Central memory CD4-positive, alpha-beta T cell (primary cell): Measurements from ENCODE around the gene ENKUR.
"Not testable (repeated sequence)": the region's sequence is repeated elsewhere in the genome, so short reads cannot be mapped to it uniquely, and the experiment has no call there.

Source experiments
- DNase-seq: peaks from one replicate; pipeline ENCODE4 v3.0.0; 2022

Gene ENKUR

DNA sequence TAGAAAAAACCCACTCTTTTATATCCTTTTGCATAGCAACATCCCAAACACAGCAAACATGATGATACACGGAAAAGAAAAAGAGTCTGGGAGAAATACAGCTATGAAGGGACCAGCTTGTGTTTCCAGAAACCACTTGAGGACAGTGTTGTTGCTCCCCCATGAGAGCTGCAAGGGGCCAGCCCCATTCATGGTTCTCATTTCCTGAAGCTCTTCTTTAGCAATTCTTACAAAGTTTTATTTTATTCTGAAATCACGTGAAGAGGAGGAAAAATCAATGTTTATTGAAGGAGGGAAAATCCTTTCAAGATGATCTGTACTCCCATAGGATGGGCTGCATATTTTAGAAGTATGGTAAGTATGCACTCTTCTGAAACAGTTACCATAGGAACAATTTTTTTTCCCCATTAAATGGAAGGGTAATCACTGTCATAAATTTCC is 46.1 kb downstream of the ENKUR start:
- DNase-seq: no peak

DNA sequence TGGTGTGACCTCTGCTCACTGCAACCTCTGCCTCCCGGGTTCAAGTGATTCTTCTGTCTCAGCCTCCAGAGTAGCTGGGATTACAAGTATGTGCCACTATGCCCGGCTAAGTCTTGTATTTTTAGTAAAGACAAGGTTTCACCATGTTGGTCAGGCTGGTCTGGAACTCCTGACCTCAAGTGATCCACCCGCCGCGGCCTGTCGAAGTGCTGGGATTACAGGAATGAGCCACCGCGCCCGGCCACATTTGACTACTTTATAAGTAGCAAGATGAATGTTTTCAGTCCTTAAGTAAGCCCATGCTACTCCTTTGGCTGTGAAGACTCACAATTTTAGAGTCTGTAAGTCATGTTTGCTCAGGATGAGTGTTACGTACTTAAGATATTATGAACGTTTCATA is 47.0 kb downstream of the ENKUR start:
- not testable (repeated sequence) for DNase-seq

DNA sequence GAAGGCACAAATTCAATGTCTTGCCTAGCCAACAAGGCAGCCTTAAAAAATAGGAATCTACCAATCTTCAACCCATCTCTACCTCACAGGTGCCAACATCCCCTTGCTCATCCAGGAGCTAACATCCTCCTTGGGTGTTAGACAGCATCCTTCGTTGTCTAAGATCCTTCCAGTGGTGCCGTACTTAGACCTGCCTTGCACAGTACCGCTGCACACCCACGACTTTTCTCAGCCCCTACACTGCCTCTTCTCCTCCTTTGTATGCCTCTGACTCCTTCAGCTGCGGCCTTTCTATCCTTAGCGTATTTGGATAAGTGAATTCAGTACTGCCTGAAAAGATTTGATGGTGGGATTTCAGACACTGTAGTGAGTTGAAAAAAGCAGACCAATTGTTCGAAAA is 47.6 kb downstream of the ENKUR start:
- DNase-seq: no peak

DNA sequence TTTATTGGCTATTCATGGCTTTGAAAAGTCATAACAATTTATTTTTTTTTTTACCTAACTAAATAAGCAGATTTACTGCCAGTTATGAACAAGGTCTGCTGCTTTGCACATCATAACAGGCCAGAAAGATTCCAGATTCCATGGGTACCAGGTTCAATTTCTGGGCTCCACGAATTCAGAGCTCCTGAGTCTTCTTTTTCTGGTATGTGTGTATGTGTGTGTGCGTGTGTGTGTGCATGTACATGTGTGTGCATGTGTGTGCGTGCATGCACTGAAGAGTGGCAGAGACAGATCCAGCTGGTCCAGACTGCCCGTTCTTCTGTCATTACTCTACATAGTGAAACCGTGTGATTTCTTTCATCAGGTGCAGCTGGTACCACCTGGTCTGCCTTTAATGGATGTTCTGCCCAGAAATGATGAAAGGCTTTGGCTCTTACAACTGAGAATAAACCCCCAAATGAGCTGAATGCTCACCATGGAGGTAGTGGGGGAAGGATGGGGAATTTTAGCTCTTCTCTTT is 48.9 kb downstream of the ENKUR start:
- DNase-seq: no peak

DNA sequence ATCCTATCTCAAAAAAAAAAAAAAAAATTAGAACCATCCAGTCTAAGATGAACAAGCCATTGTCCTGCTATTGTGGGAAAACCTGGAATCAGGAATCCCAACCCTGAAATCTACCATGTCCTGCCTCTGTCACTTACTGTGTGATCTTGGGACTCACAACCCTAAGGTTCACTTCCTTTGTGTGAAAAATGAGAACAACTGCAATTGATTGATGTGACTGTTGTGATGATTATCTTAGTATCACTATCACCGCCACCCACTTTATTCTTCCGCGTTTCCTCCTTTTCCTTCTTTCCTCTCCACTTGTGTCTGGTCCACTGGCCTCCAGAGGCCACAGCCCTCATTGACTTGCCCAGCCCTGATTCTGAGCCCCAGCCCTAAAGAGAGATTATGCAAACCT is 50.9 kb downstream of the ENKUR start:
- DNase-seq: no peak

DNA sequence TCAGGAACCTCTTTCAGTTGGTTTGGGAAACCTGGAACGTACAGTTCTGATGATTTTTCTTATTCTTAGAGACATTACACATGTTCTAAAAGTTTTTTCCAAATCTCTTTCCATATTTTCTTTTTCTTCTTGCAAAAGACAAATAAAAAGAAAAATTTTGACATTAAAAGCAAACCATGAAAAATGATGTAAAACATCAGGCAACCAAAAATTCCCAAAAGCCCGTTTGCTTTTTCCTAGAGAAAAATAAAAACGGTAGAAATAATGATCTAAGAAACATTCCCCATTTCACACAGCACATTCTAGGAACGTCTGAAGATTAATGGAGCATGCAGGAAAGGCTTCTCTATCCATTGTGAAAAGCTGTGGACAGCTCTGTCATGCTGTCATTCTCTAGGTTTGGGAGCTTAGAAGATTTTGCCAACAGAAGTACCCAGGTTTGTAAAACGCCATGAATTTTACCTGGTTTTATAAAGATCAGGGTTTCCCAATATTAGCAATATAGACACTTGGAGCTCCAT is 52.4 kb downstream of the ENKUR start:
- DNase-seq: no peak

DNA sequence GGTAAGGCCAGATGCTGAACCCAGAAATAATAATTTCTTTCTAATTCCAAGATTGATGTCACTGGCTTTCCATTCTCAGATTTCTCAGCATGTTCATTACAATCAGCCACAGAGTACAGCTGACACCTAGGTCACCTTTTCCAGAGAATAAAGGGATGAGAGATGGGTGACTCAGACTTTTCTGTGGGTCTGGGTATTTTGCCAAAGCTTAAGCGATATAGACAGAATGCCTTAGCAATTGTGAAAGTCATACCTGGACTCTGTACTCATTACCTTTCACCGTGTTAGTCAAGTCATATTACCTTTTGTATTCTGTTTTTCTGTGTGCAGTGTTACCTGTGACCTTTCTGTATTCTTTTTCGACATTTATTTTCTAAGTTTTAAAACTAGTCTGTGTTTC is 53.0 kb downstream of the ENKUR start:
- DNase-seq: no peak

DNA sequence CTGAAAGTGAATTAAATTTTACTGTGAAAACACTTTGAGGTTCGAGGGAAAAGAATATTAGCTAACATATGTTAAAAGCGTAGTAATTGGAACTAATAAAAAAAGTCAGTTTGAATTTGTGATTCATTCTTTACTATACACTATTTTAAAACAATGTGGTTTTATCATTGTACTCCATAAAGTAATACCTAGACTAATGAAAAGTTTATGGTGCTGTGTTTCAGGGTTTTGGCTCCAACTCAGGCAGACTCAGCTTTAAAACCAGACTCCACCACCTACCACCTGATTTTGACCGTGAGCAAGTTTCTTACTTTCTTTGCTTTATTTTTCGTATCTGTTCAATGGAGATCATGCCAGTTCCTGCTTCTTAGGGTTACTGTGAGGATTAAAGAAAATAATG is 54.4 kb downstream of the ENKUR start:
- no peak for DNase-seq

DNA sequence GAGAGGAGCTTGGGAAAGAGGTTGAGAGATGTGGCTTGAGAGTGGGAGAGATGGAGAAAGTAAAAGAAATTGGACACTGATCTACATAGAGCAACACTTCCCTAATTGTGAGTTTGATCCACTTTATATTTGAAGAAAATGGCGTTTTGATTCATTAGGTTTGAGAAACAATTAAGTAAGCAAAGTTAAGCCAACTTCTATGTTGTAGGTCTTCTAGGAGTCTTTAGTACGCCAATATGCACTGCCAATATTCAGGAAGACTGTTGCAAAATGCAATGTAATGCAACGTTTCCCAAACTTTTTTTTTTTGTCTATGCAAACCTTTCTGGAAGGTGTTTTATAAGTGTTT is 56.6 kb downstream of the ENKUR start:
- DNase-seq: no peak

DNA sequence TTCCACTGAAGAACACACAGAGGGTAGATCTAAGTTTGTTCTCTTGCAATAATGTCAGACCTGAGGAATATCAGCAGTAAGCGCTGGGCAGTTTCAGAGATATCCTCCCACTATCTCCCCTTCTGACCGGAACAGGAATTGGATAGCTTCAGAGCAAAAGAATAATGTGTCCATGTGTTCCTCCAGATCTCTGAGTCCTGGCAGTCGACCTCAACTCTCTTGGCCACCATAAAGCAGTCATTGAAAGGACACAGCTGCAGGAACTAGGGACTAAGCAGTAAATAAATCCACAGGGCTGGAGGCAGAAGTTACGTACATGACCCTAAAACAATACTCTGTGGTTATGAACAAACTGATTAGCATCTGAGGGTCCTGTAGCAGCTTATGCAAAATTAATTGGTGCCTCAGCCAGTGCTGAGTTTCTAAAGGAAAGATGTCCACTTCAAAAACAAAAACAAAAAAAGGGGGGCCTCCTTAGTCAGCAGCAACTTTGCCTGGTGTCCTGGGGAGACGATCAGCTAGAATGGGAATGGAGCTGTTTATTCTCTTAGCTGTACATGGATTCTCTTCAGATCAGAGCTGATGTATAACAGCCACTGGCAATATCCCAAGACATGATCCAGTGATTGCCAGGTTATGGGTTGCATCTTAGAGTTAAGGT is 57.1 kb downstream of the ENKUR start:
- no peak for DNase-seq

DNA sequence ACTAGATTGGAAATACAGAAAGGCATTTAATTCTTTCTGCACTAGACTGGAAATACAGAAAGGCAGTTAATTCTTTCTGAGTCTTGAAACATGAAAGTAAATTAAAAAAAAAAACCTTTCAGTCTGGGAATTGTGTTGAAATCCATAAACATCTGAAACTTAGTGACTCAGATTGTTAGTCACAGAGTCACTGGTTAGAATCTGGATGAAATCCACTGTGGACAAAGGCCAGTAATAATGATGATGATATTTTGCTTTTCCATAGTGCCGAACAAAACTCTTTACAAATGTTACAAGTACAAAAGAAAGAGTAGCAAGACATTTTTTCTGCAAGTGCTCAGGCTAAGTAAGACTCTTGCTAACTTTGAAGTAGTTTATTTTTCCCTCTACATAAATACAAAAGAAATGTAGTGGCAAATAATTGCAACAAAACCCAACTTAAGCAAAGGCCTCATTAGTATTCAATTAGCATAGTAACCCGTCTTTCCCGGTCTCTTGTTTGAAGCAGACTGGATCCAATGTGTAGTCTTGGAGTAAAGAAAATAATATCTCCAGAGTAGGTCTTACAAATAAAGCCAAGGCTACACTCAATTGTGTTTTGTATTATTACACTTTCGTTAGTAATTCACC is 57.8 kb downstream of the ENKUR start:
- no peak for DNase-seq

DNA sequence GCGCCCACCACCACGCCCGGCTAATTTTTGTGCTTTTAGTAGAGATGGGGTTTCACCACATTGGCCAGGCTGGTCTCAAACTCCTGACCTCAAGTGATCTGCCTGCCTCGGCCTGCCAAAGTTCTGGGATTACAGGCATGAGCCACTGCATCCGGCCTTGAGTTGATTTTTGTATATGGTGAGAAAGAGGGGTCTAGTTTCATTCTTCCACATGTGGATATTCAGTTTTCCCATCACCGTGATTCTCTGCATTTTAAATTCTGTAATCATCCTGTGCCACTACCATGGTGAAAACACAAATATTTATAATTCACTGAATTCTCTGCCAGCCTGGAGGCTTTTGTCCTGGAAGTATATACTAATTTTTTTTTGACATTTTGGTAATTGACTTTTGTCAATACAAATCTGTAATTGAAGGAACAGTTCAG is 58.3 kb downstream of the ENKUR start:
- DNase-seq: not testable (repeated sequence)

DNA sequence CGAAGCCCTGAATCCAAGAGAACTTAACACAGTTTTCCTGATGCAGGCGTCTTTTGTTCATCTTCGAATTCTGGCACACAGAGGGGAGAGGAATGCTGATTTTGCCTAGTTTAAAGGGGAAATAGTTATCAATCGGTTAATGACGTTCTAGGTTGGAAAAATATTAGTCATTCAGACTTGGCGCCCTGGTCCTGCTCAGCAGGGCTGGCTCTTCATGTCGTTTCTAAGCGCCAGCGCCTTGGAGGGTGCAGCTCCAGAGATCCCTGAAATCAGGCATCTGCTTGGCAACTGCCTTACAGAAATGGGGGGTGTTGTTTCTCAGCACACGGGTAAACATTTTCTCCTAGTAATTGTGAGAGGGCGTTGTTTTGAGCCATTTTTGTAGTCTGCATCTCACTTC is 62.3 kb downstream of the ENKUR start:
- DNase-seq: no peak

DNA sequence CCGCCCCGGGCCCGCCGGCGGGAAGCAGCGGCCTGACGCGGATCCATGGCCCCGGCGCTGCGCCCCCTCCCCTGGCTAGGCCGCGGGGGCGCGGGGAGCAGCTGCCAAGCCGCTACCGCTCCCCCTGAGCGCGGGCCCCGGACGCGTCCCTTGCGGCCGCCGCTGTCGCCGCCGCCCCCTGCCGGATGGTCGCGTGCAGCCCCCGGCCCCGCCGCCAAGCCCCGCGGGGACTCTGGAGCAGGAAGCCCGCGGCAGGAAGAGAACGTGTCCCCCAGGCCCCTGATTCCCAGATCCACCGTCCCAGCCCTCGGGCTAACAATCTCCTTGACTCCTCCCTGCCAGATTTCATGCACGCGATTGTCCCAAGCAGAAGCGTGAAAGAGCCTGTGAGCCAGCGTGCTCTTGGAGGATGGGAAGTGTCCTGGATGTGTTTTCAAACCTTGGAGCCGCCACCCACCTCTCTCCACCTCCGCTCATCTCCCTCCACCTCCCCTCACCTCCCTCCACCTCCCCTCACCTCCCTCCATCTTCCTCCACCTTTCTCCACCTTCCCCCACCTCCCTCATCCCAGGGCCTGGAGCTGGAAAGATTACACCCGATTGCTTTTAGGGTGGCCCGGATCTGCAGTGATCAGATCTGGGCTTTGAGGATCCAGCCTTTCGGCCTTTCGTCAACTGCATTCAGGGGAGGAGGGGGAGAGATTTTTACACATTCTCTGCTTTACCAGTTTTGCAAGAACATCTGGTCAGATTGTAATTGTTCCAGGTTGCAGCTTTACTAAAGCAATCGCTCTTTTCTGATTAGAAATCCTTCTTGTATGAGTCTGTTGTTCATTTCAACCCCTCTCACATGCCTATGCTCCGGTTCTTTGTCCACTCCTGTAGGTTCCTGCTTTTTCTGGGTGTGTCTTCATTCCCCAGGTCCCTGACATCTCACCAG is 63.0 kb downstream of the ENKUR start:
- DNase-seq: peak; percentile 47

DNA sequence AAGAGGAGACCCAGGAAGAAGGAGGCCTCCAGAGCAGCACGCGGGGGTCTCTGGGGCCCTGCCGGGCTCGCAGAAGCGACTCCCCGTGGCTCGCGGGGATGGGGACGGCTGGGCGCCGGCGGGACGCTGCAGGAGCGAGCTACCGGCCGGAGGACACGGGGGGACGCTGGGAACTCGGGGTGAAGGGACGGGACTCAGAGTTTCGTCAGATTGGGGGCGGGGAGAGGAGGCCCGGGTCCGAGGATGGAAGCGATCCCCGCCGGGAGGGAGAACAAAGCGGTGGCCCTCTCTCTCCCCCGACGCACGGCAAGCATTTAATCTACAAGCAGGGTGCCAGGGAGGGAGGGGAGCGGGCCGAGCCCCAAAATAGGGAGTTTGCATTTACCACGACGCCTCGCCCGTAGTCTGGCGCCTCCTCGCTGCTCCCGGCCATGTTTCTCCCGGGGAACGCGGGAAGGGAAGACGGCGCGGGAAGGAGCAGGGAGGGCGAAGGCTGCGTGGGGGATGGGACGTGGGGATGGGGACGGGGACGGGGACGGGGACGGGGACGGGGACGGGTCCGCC is 63.7 kb downstream of the ENKUR start, which contains the start of gene PRTFDC1:
Gene PRTFDC1, minus strand, starts transcription at position 464 of the 564 bp plus-strand sequence. Its CDS starts 31 bp downstream, at position 433.
- peak; percentile 22 for DNase-seq

DNA sequence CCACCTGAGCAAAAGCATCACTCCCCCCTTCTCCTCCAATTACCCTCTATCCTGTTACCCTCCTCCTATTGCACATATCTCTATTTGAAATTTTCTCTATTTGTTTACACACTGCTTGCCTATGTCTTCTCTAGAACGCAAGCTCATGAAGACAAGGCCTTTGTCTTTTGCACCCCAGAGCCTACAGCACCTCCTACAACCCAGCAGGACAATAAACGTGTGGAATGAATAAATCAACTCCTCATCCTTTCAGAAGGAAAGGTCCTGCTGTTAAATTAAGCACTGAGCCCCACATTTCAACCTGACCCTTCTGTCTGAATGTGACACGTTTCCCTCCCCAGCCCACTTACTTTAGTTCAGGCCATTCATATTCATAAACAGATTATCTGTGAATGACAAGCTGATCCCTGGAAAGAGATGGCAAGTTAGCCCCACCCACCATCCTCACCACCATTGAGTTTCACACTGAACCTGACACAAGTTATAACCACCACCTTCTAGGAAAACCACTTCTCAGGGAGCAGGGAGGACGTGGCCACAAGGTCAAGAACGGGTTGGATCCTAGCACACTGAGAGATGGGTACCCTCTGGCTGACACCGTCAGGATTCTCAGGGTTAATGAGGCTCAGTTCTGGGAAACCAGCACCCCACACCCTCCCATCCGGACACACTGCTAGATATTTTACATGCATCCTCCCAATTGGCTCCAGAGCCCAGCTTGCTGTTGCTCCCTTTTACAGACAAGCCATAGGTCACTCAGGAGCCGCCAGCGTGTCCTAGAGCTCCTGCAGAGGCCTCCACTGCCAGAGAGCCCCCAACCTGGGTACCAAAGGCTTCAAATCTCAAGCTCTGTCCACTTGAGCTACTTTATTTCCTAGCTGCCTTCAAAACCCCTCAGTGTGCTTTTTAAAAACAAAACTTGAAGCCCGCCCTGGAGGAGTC is 64.5 kb downstream of the ENKUR start:
- no peak for DNase-seq

DNA sequence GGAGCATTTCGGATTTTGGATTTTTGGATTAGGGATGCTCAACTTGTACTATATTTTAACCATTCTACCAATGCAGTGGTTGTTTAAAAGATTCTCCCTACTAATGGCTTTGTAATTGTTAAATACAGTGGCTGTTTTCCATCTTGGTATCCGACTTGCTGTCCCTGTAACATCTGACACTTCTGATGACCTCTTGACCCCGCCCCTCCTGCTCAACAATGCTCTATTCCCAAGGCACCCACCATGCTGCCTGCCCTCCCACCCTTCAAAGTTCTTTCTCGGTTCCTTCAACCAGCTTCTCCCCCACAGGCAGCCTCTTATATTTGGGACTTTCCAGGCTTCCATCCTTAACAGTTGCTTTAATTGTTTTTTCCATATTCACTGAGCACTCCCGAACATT is 65.5 kb downstream of the ENKUR start:
- DNase-seq: no peak

DNA sequence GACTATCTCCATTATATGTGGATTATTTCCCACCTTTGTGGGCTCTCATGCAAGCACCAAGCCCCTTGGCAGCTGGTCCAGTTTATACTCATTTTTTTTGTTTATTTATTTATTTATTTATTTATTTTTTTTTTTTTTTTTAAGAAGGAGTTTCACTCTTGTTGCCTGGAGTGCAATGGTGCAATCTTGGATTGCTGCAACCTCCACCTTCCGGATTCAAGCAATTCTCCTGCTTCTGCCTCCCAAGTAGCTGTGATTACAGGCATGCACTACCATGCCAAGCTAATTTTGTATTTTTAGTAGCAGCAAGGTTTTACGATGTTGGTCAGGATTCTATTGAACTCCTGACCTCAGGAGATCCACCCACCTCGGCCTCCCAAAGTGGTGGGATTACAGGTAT is 66.3 kb downstream of the ENKUR start:
- no peak for DNase-seq

DNA sequence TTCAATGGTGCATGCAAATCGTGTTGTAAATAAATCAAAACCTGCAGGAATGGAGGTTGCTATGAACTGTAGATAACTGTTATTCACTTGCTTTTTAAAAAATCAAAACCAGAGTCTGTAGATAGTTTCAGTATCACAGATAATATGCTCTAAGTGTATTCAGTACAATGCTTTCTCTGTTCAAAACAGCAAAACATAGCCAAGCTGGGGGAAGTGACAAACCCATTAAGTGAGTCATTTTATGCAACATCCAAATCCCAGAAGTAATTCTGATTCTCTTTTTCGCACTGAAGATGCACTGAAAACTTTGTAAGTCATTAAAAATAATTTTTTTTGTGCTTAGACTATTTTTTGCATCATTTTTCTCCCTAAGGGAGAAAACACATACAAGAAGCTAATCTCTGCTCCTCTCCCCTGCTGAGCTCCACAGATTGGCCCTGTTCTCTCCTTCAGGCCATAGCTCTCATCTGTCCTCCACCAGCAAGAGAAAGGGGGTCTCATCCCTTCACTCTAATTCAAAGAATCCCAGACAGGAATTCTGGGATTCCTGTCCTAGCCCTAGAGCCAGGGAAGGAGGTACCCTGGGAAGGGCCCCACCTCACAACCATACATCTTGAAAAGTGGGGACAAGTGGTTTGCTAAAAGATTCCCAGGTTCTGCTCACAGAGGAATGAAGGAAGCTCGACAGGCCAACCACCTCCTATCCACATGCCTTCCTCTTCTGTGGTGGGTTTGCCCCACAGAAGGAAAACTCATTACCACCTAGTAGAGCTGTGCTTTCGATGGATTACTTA is 68.5 kb downstream of the ENKUR start:
- DNase-seq: no peak

DNA sequence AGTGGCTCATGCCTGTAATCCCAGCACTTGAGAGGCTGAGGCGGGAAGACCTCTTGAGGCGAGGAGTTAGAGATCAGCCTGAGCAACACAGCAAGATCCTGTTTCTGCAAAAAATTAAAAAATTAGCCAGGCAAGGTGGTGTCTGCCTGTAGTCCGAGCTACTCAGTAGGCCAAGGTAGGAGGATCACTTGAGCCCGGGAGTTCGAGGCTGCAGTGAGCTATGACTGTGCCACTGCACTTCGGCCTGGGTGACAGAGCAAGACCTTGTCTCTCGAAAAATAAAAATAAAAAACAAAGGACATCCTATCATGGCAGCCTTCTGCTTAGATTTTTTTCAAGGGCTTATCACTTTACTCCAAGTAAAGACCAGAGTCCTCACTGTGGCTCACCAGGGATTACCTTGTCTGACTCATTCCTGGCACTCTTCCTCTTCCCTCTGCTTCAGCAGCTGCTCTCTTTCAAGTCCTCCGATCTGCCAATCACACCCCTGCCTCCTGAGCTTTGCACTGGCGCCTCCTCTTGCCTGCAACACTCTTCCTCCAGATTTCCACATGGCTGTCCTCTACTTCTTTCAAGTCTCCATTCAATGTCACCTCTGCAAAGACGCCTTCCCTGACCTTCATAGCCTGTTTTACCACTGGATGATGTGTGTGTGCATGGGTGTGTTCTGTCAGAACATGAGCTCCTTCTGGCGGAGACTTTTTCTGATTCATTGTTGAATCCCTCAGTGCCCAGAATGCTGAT is 71.3 kb downstream of the ENKUR start:
- no peak for DNase-seq
